CD8-positive, alpha-beta memory T cell (primary cell): Measurements from ENCODE around the gene SYNE3. TPM values are rescaled to one million over a fixed set of nuclear protein-coding genes. Genes with fewer than 3 reads are reported as not detected.

ENCODE experiments used
- CTCF ChIA-PET: fragments of 350-600 bp; sonication (Branson Sonifier 250); formaldehyde crosslinking; loops from one replicate; lab custom pipeline; 2021; ENCODE audit warnings: antibody characterized with exemption; lab: Charles Lee
- POLR2A ChIA-PET: fragments of 350-600 bp; sonication (Branson Sonifier 250); formaldehyde crosslinking; loops from one replicate; lab custom pipeline; 2021; ENCODE audit warnings: antibody characterized with exemption; lab: Charles Lee
- DNase-seq, 5 donors: peaks; one replicate each; pipeline versions ENCODE4 v3.0.0 to v3.0.0-alpha.2; 2020 to 2022; ENCODE audit warnings: mixed read lengths in 1 of 5
- H3K27ac ChIP-seq: one replicate; pipeline ENCODE4 v1.7.0; 2013; ENCODE audit warnings: low read depth, mild to moderate bottlenecking, low read length, moderate library complexity
- H3K27me3 ChIP-seq: 2 replicates; pipeline ENCODE4 v1.7.0; 2013; ENCODE audit warnings: low read length, mild to moderate bottlenecking; ENCODE audit not compliant: insufficient read depth, poor library complexity, severe bottlenecking
- H3K36me3 ChIP-seq: 2 replicates; pipeline ENCODE4 v1.7.0; 2013; ENCODE audit warnings: mild to moderate bottlenecking, low read length, moderate library complexity; ENCODE audit not compliant: insufficient read depth
- H3K4me1 ChIP-seq: 2 replicates; pipeline ENCODE4 v1.7.0; 2013; ENCODE audit warnings: mild to moderate bottlenecking, low read length, moderate library complexity; ENCODE audit not compliant: insufficient read depth
- H3K4me3 ChIP-seq: 2 replicates; pipeline ENCODE4 v1.7.0; 2013; ENCODE audit warnings: mild to moderate bottlenecking, low read length
- H3K9me3 ChIP-seq: 2 replicates; pipeline ENCODE4 v1.7.0; 2013; ENCODE audit warnings: mild to moderate bottlenecking, low read length
- H3K27ac Mint-ChIP-seq, 8 donors: one replicate each; pipeline ENCODE4 v1.8.0; 2020 to 2021; ENCODE audit warnings: mixed read lengths in 8 of 8, mild to moderate bottlenecking in 6 of 8, inconsistent platforms in 3 of 8, moderate library complexity in 3 of 8
- H3K27me3 Mint-ChIP-seq, 2 donors: one replicate each; pipeline ENCODE4 v1.8.0; 2020 to 2021; ENCODE audit warnings: mixed read lengths in 2 of 2, mild to moderate bottlenecking in 1 of 2, moderate library complexity in 1 of 2
- H3K36me3 Mint-ChIP-seq, 3 donors: one replicate each; pipeline ENCODE4 v1.8.0; 2020 to 2021; ENCODE audit warnings: mixed read lengths in 3 of 3, inconsistent platforms in 1 of 3, mild to moderate bottlenecking in 1 of 3
- H3K4me1 Mint-ChIP-seq, 3 donors: one replicate each; pipeline ENCODE4 v1.8.0; 2020 to 2021; ENCODE audit warnings: mixed read lengths in 3 of 3, inconsistent platforms in 1 of 3, mild to moderate bottlenecking in 1 of 3
- H3K4me3 Mint-ChIP-seq, 7 donors: one replicate each; pipeline ENCODE4 v1.8.0; 2020 to 2021; ENCODE audit warnings: mixed read lengths in 7 of 7, mild to moderate bottlenecking in 6 of 7, moderate library complexity in 4 of 7, inconsistent platforms in 2 of 7
- H3K9me3 Mint-ChIP-seq, 5 donors: one replicate each; pipeline ENCODE4 v1.8.0; 2020 to 2022; ENCODE audit warnings: mixed read lengths in 5 of 5, mild to moderate bottlenecking in 3 of 5, moderate library complexity in 2 of 5, inconsistent platforms in 1 of 5
- polyA plus RNA-seq: library from polyadenylated mRNA; unstranded; fragments of 300-500 nt; fragmentation: Illumina TruSeq; gene quantifications from one replicate; pipeline ENCODE4 v1.2.3, GENCODE V29; 2021
- total RNA-seq, 2 experiments: library from RNA; stranded (reverse); gene quantifications; one replicate each; pipeline ENCODE4 v1.2.3, GENCODE V29; 2021

Gene SYNE3
- total and polyA plus RNA-seq, 3 experiments from 2014 or later = 4.3 to 39.7 (median 37.6) TPM

DNA sequence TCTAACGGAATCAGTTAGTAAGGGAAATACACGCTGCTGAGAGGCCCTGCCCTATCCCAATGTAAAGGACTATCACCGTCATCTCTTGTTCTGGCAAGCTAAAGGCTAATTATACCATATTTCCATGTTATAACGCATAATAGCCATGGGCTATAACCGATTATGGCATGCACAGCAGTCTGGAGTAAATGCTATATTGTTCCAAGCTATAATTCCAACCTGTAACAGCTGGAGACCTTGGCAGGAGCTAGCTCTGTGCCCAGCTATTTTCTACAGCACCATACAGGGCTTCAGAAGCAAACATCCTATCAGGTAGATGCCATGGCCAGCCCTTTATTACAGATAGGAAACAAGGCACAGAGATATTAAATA, 26.3 kb downstream of the SYNE3 start:
- Histone ChIP-seq H3K36me3 (no peaks in the 10 kb centered on the region), H3K4me3 (no peak overlapping the region), H3K27ac (no peak overlapping the region), H3K9me3 (no peaks in the 10 kb centered on the region), H3K4me1 (peaks cover under 1% of the 10 kb centered on the region), H3K27me3 (no peaks in the 10 kb centered on the region)
- Mint-ChIP-seq H3K36me3 (peaks cover 6 to 10% (median 7%) of the 10 kb centered on the region in 3 donors), H3K4me3 (no peak overlapping the region), H3K27ac (peak overlapping the region in 3 of 8 donors; percentile 33 to 55 (median 47)), H3K9me3 (peaks cover 0 to 4% (median 0%) of the 10 kb centered on the region in 5 donors), H3K27me3 (peaks cover 0 to 2% of the 10 kb centered on the region in 2 donors), H3K4me1 (peaks cover 19 to 72% (median 46%) of the 10 kb centered on the region in 3 donors)
- POLR2A ChIA-PET = no interaction called here
- DNase-seq = no peak
- CTCF ChIA-PET = interaction anchor here (1.1 to 3.0 kb wide), 3 partner anchors 11 to 30 kb away, joined by 3 to 9 read pairs (median 3); no protein-coding TSS in a partner anchor

DNA sequence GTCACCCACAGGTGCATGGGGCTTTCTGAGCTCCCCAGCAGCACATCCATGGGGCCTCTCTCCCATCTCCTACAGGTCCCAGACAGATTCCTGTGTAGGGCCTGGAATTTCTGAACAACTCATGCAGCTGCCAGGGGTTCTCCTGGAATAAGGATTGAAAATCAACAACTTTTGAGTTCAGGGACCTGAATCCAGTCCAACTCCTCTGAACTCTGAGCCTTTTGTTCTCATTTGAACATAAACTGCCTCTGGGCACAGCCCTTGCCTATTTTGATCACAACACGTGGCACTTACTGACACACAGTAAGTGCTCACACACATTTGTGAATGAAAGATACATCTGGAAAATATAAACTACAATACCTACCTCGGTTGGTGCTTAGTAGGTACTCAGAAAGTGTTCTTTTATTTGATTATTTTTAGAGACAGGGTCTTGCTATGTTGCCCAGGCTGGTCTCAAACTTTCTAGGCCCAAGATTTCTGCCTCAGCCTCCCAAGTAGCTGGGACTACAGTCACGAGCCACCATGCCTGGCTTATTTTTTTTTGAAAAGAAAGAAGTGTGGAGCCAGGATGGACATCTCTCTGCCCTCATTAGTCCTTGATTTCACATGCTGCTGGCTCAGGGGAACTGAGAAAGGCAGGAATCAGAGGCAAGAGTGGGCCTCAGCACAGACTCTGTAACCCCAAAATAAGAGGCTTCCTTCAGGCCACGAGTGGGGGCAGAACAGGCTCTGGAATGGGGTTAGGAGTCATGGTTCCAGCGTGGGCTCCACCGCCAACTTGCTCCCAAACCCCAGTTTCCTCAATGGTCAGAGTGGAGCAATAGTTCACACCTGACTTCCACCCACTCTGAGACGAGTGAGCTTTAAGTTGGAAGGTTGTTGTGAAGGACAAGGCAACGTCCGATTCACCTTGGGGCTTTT, 27.0 kb downstream of the SYNE3 start:
- CTCF ChIA-PET = interaction anchor here (0.6 to 3.0 kb wide), 4 partner anchors 10 to 31 kb away, joined by 3 to 9 read pairs (median 3); no protein-coding TSS in a partner anchor
- Mint-ChIP-seq H3K4me1 (peaks cover 20 to 71% (median 46%) of the 10 kb centered on the region in 3 donors), H3K27ac (peak overlapping the region in 2 of 8 donors; percentile 19 to 55), H3K4me3 (no peak overlapping the region), H3K27me3 (peaks cover 0 to 2% of the 10 kb centered on the region in 2 donors), H3K36me3 (peaks cover 6 to 12% (median 7%) of the 10 kb centered on the region in 3 donors), H3K9me3 (peaks cover 0 to 4% (median 0%) of the 10 kb centered on the region in 5 donors)
- POLR2A ChIA-PET = no interaction called here
- Histone ChIP-seq H3K36me3 (no peaks in the 10 kb centered on the region), H3K4me1 (peaks cover 2% of the 10 kb centered on the region), H3K9me3 (no peaks in the 10 kb centered on the region), H3K27me3 (no peaks in the 10 kb centered on the region), H3K27ac (no peak overlapping the region), H3K4me3 (no peak overlapping the region)
- DNase-seq = no peak

DNA sequence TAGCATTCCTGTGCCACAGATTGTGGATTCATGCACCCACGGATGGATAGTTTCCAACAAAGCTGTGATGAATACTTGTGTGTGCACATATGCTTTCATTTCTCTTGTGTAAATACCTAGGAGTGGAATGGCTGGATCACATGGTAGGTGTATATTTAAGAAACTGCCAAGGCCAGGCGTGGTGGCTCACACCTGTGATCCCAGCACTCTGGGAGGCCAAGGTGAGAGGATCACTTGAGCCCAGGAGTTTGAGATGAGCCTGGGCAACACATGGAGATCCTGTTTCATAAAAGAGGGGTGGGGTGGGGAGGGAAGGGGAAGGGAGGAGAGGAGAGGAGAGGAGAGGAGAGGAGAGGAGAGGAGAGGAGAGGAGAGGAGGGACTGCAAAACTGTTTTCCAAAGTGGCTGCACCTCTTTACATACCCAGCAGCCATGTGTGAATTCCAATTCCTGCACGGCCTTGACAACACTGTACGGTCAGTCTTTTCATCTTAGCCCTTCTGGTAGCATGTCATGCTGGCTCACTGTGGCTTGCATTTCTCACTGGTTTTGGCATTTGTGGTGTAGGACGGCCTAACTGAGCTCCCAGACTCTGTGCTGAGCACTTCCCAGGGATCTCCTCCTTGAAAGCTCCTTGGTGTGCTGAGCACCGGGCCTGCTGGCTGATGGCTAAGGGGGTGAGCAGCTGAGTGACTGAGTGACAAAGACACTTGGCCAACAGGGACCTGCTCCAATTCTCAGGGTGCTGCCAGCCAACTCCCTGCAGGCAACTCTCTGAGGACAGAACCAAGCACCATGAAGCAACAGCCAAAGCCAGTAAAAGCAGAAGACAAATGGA, 27.9 kb downstream of the SYNE3 start:
- CTCF ChIA-PET = interaction anchor here (0.6 to 3.0 kb wide), 2 partner anchors 10 to 11 kb away, joined by 3 to 9 read pairs; no protein-coding TSS in a partner anchor
- Mint-ChIP-seq H3K27me3 (no peaks in the 10 kb centered on the region), H3K4me3 (no peak overlapping the region), H3K4me1 (peaks cover 24 to 74% (median 47%) of the 10 kb centered on the region in 3 donors), H3K9me3 (peaks cover 0 to 4% (median 0%) of the 10 kb centered on the region in 5 donors), H3K36me3 (peaks cover 4 to 14% (median 6%) of the 10 kb centered on the region in 3 donors), H3K27ac (peak overlapping the region in 4 of 8 donors; percentile 12 to 42 (median 28))
- DNase-seq = no peak
- peaks cover 4% of the 10 kb centered on the region for H3K4me1 ChIP-seq
- H3K27ac ChIP-seq = no peak overlapping the region
- H3K27me3 ChIP-seq = no peaks in the 10 kb centered on the region
- POLR2A ChIA-PET = no interaction called here
- H3K9me3 ChIP-seq = no peaks in the 10 kb centered on the region
- H3K36me3 ChIP-seq = no peaks in the 10 kb centered on the region
- no peak overlapping the region for H3K4me3 ChIP-seq

DNA sequence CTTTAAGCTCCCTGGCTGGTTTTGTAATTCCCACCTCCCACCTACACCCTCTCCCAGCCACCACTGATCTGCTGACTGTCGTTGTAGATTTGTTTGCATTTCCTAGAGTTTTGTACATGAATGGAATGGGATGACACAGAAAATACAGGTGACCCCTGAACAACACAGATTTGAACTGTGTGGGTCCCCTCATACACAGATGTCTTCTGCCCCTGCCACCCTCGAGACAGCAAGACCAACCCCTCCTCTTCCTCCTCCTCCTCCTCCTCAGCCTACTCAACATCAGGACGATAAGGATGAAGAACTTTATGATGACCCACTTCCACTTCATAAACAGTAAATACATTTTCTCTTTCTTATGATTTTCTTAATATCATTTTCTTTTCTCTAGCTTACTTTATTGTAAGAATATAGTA, 28.8 kb downstream of the SYNE3 start:
- no peak for DNase-seq
- POLR2A ChIA-PET = no interaction called here
- peaks cover 4% of the 10 kb centered on the region for H3K4me1 ChIP-seq
- H3K4me3 ChIP-seq = no peak overlapping the region
- H3K27me3 ChIP-seq = no peaks in the 10 kb centered on the region
- H3K27me3 Mint-ChIP-seq = no peaks in the 10 kb centered on the region
- H3K27ac ChIP-seq = no peak overlapping the region
- H3K27ac Mint-ChIP-seq = peak overlapping the region; percentile 14 to 74 (median 48)
- peaks cover 4 to 14% (median 6%) of the 10 kb centered on the region in 3 donors for H3K36me3 Mint-ChIP-seq
- H3K4me3 Mint-ChIP-seq = no peak overlapping the region
- CTCF ChIA-PET = interaction anchor here (3.0 kb wide), 1 partner anchor 9 kb away, joined by 9 read pairs; no protein-coding TSS in a partner anchor
- H3K4me1 Mint-ChIP-seq = peaks cover 28 to 79% (median 51%) of the 10 kb centered on the region in 3 donors
- H3K36me3 ChIP-seq = no peaks in the 10 kb centered on the region
- H3K9me3 ChIP-seq = no peaks in the 10 kb centered on the region
- peaks cover 0 to 4% (median 0%) of the 10 kb centered on the region in 5 donors for H3K9me3 Mint-ChIP-seq

DNA sequence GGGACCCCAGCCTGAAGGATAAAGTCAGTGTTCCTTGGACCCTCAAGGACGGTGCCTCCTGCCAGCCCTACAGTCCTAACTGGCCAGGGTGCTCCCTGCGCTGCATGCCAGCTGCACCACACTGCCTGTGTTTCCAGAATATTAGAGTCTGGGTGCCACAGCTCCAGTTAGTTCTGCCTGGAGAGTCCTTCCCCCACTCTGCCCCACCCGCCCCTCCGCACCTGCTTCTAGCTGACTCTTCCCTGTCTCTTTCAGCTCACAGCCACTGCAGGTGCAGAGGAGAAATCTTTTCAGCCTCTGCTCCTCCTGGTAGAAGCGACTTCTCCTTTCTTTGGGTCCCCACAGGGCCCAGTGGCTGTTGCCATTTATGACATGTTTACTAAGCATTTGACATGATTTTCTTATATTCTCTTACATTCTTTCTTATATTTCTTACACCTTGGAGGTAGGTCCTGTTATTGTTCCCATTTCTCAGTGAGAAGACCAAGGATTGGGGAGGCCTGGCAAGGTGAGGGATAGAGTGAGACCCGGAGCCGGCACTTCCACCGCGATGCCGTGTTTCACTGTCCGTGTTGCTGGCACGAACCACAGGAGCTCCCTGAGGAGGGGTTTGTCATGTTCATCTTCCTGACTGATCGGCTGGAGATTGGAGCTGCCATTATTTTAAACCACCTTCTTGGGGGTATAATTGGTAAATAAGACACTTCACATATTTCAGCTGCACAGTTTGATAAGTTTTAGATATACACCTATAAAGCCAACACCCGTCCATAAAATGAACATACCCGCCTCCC, 29.4 kb downstream of the SYNE3 start:
- Histone ChIP-seq H3K4me3 (no peak overlapping the region), H3K27me3 (no peaks in the 10 kb centered on the region), H3K36me3 (no peaks in the 10 kb centered on the region), H3K27ac (no peak overlapping the region), H3K9me3 (no peaks in the 10 kb centered on the region), H3K4me1 (peaks cover 4% of the 10 kb centered on the region)
- CTCF ChIA-PET = interaction anchor here (3.0 kb wide), 1 partner anchor 8 kb away, joined by 9 read pairs; no protein-coding TSS in a partner anchor
- POLR2A ChIA-PET = no interaction called here
- Mint-ChIP-seq H3K4me3 (no peak overlapping the region), H3K27me3 (no peaks in the 10 kb centered on the region), H3K27ac (peak overlapping the region; percentile 20 to 76 (median 52)), H3K4me1 (peaks cover 28 to 79% (median 51%) of the 10 kb centered on the region in 3 donors), H3K9me3 (peaks cover 0 to 3% (median 0%) of the 10 kb centered on the region in 5 donors), H3K36me3 (peaks cover 3 to 13% (median 3%) of the 10 kb centered on the region in 3 donors)
- no peak for DNase-seq

DNA sequence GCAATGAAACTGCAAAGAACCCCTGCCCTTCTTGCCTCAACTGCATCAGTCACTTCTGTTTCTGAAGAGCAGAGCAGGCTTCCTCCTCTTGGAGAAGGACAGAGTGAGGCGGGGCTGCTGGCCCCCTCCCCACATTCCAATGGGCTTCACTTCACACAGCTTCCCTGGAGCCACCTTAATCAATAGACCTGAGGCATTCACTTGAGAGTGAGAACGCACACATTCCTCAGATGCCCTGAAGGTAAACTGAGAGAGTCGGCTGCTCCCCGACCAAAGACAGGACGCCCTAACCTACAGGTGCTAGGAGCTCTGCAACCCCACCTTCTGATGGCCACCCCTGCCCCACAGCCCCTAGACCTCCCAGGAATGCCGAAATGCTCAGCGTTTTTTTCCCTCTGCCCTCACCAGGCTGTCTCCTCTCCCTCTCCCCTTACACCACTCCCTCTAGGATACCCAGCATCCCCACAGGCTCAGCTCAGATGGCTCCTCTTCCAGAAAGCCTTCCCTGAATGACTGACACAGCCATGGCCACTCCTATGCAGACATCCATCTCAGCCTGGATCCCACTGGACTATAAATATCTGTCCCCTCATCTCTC, 31.1 kb downstream of the SYNE3 start:
- peaks cover 11% of the 10 kb centered on the region for H3K4me1 ChIP-seq
- peaks cover 41 to 86% (median 52%) of the 10 kb centered on the region in 3 donors for H3K4me1 Mint-ChIP-seq
- no peaks in the 10 kb centered on the region for H3K27me3 Mint-ChIP-seq
- H3K4me3 ChIP-seq = no peak overlapping the region
- H3K4me3 Mint-ChIP-seq = no peak overlapping the region
- H3K27ac Mint-ChIP-seq = peak overlapping the region; percentile 2 to 92 (median 74)
- ChIA-PET POLR2A (no interaction called here), CTCF (no interaction called here)
- no peaks in the 10 kb centered on the region for H3K36me3 ChIP-seq
- DNase-seq = no peak
- H3K9me3 ChIP-seq = no peaks in the 10 kb centered on the region
- H3K27ac ChIP-seq = no peak overlapping the region
- H3K27me3 ChIP-seq = no peaks in the 10 kb centered on the region
- no peaks in the 10 kb centered on the region for H3K9me3 Mint-ChIP-seq
- peaks cover 0 to 13% (median 1%) of the 10 kb centered on the region in 3 donors for H3K36me3 Mint-ChIP-seq

DNA sequence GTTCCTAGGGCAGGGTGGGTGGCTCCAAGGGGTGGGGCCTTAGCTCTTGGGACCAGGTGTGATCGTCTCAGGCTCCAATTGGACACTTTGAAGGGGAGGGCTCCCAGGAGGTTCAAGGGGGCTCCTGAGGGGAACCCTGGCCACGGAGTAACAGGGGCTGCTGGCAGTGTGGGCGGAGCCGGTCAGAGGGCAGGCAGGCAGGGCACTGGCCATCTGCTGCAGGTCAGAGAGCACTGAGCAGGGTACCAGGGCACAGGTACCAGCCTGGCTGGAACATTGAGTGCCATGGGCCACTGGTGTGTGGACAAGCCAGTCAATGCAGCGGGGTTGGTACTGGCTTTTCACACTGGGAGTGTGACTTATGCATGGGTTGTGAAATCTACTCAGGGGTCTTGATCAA, 32.2 kb downstream of the SYNE3 start:
- Mint-ChIP-seq H3K4me1 (peaks cover 51 to 88% (median 62%) of the 10 kb centered on the region in 3 donors), H3K27me3 (no peaks in the 10 kb centered on the region), H3K36me3 (peaks cover 0 to 13% (median 1%) of the 10 kb centered on the region in 3 donors), H3K27ac (peak overlapping the region; percentile 7 to 94 (median 68)), H3K9me3 (no peaks in the 10 kb centered on the region), H3K4me3 (no peak overlapping the region)
- Histone ChIP-seq H3K27me3 (no peaks in the 10 kb centered on the region), H3K27ac (no peak overlapping the region), H3K9me3 (no peaks in the 10 kb centered on the region), H3K4me1 (peaks cover 20% of the 10 kb centered on the region), H3K36me3 (no peaks in the 10 kb centered on the region), H3K4me3 (no peak overlapping the region)
- CTCF ChIA-PET = interaction anchor here (1.4 kb wide), 1 partner anchor 32 kb away, joined by 4 read pairs; the partner anchor contains the start of gene SYNE3
- POLR2A ChIA-PET = no interaction called here
- DNase-seq = no peak
